Keratinocyte (primary cell): ENCODE results near the gene ROBO2. TPM values are rescaled to one million over a fixed set of nuclear protein-coding genes. Genes with fewer than 3 reads are reported as not detected.

Source experiments
- DNase-seq: peaks from one replicate; pipeline ENCODE4 v3.0.0-alpha.2; 2011; ENCODE audit warnings: low read depth, missing footprints, low spot score
- FAIRE-seq: peaks from 2 replicates; lab custom pipeline; 2011; peaks lifted over from hg19 to GRCh38; lab: Jason Lieb, UNC
- H2AFZ ChIP-seq: 2 replicates; pipeline ENCODE4 v1.6.0; 2012; ENCODE audit warnings: low read length, control low read depth, inconsistent platforms; ENCODE audit not compliant: control insufficient read depth
- H3K27ac ChIP-seq: 2 replicates; pipeline ENCODE4 v1.5.1; 2011; ENCODE audit warnings: low read length; ENCODE audit not compliant: control insufficient read depth, insufficient read depth
- H3K27me3 ChIP-seq: 3 replicates; pipeline ENCODE4 v1.6.0; 2011; ENCODE audit warnings: low read length; ENCODE audit not compliant: control insufficient read depth, insufficient read depth; ENCODE audit errors: extremely low read depth
- H3K36me3 ChIP-seq, 2 experiments: 2 replicates in 1 of 2; 3 replicates in 1 of 2; pipeline ENCODE4 v1.5.1; 2011; ENCODE audit warnings: low read length in 2 of 2, mild to moderate bottlenecking in 1 of 2; ENCODE audit not compliant: control insufficient read depth in 2 of 2, insufficient read depth in 2 of 2; ENCODE audit errors: extremely low read depth in 1 of 2
- H3K4me1 ChIP-seq: 3 replicates; pipeline ENCODE4 v1.5.1; 2011; ENCODE audit warnings: low read length; ENCODE audit not compliant: control insufficient read depth, insufficient read depth; ENCODE audit errors: extremely low read depth
- H3K4me2 ChIP-seq: 3 replicates; pipeline ENCODE4 v1.6.0; 2011; ENCODE audit warnings: low read depth, low read length; ENCODE audit not compliant: control insufficient read depth, insufficient read depth; ENCODE audit errors: extremely low read depth
- H3K4me3 ChIP-seq, 3 experiments: fragments of 200-600 bp in 1 of 3; sonication (generic) in 1 of 3; 2 replicates in 2 of 3; 3 replicates in 1 of 3; pipeline ENCODE4 v1.5.1; 2011 to 2016; ENCODE audit warnings: low read length in 3 of 3, mild to moderate bottlenecking in 3 of 3, control low read depth in 2 of 3, inconsistent platforms in 1 of 3, low read depth in 1 of 3, mixed read lengths in 1 of 3, mixed run types in 1 of 3, moderate library complexity in 1 of 3; ENCODE audit not compliant: control insufficient read depth in 2 of 3, insufficient read depth in 2 of 3; ENCODE audit errors: extremely low read depth in 1 of 3
- H3K79me2 ChIP-seq: 2 replicates; pipeline ENCODE4 v1.6.0; 2012; ENCODE audit warnings: low read length; ENCODE audit not compliant: control insufficient read depth, insufficient read depth
- H3K9ac ChIP-seq: 3 replicates; pipeline ENCODE4 v1.6.0; 2011; ENCODE audit warnings: low read length; ENCODE audit not compliant: control insufficient read depth, insufficient read depth; ENCODE audit errors: extremely low read depth
- H3K9me1 ChIP-seq: 3 replicates; pipeline ENCODE4 v1.6.0; 2011; ENCODE audit warnings: low read length; ENCODE audit not compliant: control insufficient read depth, insufficient read depth; ENCODE audit errors: extremely low read depth
- H3K9me3 ChIP-seq: 2 replicates; pipeline ENCODE4 v1.5.1; 2012; ENCODE audit warnings: low read depth, low read length; ENCODE audit not compliant: control insufficient read depth
- H4K20me1 ChIP-seq: 3 replicates; pipeline ENCODE4 v1.6.0; 2011; ENCODE audit warnings: low read length; ENCODE audit not compliant: control insufficient read depth, insufficient read depth; ENCODE audit errors: extremely low read depth
- EZH2 ChIP-seq: IDR thresholded peaks from one replicate; pipeline ENCODE4 v1.6.1; 2012; ENCODE audit warnings: inconsistent platforms, mild to moderate bottlenecking, low read length, moderate library complexity
- dilution Hi-C: fragments of 300-500 bp; cut with MboI; formaldehyde crosslinking; loops from one replicate; pipeline ENCODE4 v1.7.0; 2020; ENCODE audit warnings: low sequenced_read_pairs; ENCODE audit not compliant: extremely low pct_ligation_motif_present
- polyA plus RNA-seq, 5 experiments: library from polyadenylated mRNA; depleted of rRNA in 3 of 5; stranded (reverse) in 3 of 5; stranded (forward) in 1 of 5; unstranded in 1 of 5; fragments of >200 nt; gene quantifications; 1 replicate in 1 of 5; 2 replicates in 3 of 5; 3 replicates in 1 of 5; pipeline versions ENCODE4 v1.2.1 to v1.2.3, GENCODE V29; 2011 to 2012; ENCODE audit warnings: missing spikeins in 2 of 5, low read depth in 1 of 5, low replicate concordance in 1 of 5
- TF ChIP-seq, protein P1 (sequence below), 3 experiments: IDR thresholded peaks in 1 of 3; conservative IDR thresholded peaks in 1 of 3; optimal IDR thresholded peaks in 1 of 3; 2 replicates in 2 of 3; 3 replicates in 1 of 3; pipeline versions ENCODE3 to v1.5.1; 2011; ENCODE audit warnings: low read length in 3 of 3, mild to moderate bottlenecking in 3 of 3, moderate library complexity in 2 of 3, control low read depth in 1 of 3, inconsistent platforms in 1 of 3; ENCODE audit not compliant: insufficient read depth in 2 of 3; ENCODE audit errors: extremely low read depth in 1 of 3

ROBO2 gene
- polyA plus RNA-seq, 1 donor (not counting 4 experiments of a cell fraction or from before 2014, with no cell fraction given) = 0.30 TPM

DNA sequence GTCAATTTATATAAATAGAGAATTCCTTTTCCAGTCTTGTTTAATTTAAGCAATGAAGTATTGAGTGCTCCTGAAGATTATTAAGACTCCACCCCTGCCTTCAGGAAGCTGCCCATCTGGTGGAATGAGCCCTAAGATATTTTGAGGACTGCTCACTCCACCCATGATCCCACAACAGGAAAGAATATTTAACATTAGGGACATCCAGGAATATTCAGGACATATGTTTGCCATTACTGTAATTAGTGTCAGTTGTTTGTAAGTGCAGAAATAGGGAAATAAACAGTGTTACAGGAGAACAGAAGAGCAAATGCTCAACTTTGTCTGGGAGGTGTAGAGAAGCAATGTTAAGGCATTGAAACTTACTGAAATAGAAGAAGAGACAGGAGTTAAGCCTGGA is 375.0 kb downstream of the ROBO2 start:
- TF ChIP-seq EZH2 = no peak
- TF ChIP-seq, protein P1, sequence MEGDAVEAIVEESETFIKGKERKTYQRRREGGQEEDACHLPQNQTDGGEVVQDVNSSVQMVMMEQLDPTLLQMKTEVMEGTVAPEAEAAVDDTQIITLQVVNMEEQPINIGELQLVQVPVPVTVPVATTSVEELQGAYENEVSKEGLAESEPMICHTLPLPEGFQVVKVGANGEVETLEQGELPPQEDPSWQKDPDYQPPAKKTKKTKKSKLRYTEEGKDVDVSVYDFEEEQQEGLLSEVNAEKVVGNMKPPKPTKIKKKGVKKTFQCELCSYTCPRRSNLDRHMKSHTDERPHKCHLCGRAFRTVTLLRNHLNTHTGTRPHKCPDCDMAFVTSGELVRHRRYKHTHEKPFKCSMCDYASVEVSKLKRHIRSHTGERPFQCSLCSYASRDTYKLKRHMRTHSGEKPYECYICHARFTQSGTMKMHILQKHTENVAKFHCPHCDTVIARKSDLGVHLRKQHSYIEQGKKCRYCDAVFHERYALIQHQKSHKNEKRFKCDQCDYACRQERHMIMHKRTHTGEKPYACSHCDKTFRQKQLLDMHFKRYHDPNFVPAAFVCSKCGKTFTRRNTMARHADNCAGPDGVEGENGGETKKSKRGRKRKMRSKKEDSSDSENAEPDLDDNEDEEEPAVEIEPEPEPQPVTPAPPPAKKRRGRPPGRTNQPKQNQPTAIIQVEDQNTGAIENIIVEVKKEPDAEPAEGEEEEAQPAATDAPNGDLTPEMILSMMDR (optimal IDR thresholded peaks at IDR 0.05 in 1 of 3, IDR thresholded peaks at IDR 0.05 in 1 of 3, conservative IDR thresholded peaks at IDR 0.05 in 1 of 3; ENCODE audit: extremely low read depth in 1 of 3, insufficient read depth in 2 of 3, low read length in 3 of 3) = no peak
- Histone ChIP-seq H3K27ac (no peak overlapping the region), H3K27me3 (no peaks in the 10 kb centered on the region), H3K4me3 (no peak overlapping the region), H3K9ac (no peak overlapping the region), H2AFZ (no peak overlapping the region), H3K4me2 (no peak overlapping the region), H3K4me1 (peaks cover 17% of the 10 kb centered on the region), H3K9me3 (no peaks in the 10 kb centered on the region), H3K36me3 (no peaks in the 10 kb centered on the region), H3K9me1 (no peaks in the 10 kb centered on the region), H3K79me2 (no peaks in the 10 kb centered on the region), H4K20me1 (no peaks in the 10 kb centered on the region)
- FAIRE-seq (no peak), DNase-seq (no peak)
- dilution Hi-C loops = no loop called here

DNA sequence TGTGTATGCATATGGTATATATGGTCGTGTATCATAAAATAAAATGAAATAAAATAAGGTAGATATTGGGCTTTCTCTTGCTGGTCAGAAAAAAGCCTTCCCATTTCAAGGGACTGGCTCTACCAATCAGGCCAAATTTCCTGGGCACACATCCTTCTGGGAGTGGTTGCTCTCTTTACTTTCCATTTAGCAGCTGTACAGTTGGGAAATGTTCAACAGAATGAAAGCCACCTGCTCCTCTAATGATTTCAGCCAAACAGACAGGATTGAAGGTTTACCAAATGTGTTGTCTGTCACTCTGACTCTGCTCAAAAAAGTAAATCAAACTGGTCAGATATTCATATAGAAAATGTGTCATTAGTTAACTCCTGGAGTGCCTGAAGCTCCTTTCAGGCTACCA is 380.4 kb downstream of the ROBO2 start:
- H4K20me1 ChIP-seq = no peaks in the 10 kb centered on the region
- no peaks in the 10 kb centered on the region for H3K9me3 ChIP-seq
- no peak overlapping the region for H3K4me2 ChIP-seq
- H2AFZ ChIP-seq = no peak overlapping the region
- no peak overlapping the region for H3K4me3 ChIP-seq
- no peak for DNase-seq
- no peaks in the 10 kb centered on the region for H3K36me3 ChIP-seq
- no peaks in the 10 kb centered on the region for H3K27me3 ChIP-seq
- dilution Hi-C loops = no loop called here
- peaks cover 2% of the 10 kb centered on the region for H3K4me1 ChIP-seq
- TF ChIP-seq, protein P1 (optimal IDR thresholded peaks at IDR 0.05 in 1 of 3, IDR thresholded peaks at IDR 0.05 in 1 of 3, conservative IDR thresholded peaks at IDR 0.05 in 1 of 3; ENCODE audit: extremely low read depth in 1 of 3, insufficient read depth in 2 of 3, low read length in 3 of 3) = no peak
- TF ChIP-seq EZH2 = no peak
- H3K27ac ChIP-seq = no peak overlapping the region
- no peaks in the 10 kb centered on the region for H3K9me1 ChIP-seq
- no peaks in the 10 kb centered on the region for H3K79me2 ChIP-seq
- no peak for FAIRE-seq
- H3K9ac ChIP-seq = no peak overlapping the region
